Testis (tissue), 3 donors: Measurements from ENCODE around the gene CLTRN. TPM values are rescaled to one million over a fixed set of nuclear protein-coding genes. Genes with fewer than 3 reads are reported as not detected.

ENCODE experiments used
- DNase-seq: peaks from one replicate; pipeline ENCODE4 v3.0.0-alpha.2; 2019
- H3K27ac ChIP-seq, 2 donors: fragments of 200-600 bp; sonication (generic); one replicate each; pipeline ENCODE4 v1.5.1; 2019
- H3K27me3 ChIP-seq: fragments of 200-600 bp; sonication (generic); one replicate; pipeline ENCODE4 v1.5.1; 2019
- H3K36me3 ChIP-seq: fragments of 200-600 bp; sonication (generic); one replicate; pipeline ENCODE4 v1.5.1; 2017; ENCODE audit warnings: low read depth; ENCODE audit errors: missing control alignments
- H3K4me1 ChIP-seq: fragments of 200-600 bp; sonication (generic); one replicate; pipeline ENCODE4 v1.5.1; 2019
- H3K4me3 ChIP-seq, 2 donors: fragments of 200-600 bp; sonication (generic); one replicate each; pipeline ENCODE4 v1.5.1; 2017 to 2019
- H3K9me3 ChIP-seq: fragments of 200-600 bp; sonication (generic); one replicate; pipeline ENCODE4 v1.5.1; 2017
- POLR2A ChIP-seq: fragments of 450-650 bp; IDR thresholded peaks from one replicate; pipeline ENCODE4 v1.6.1; 2017; ENCODE audit warnings: antibody characterized with exemption, mild to moderate bottlenecking, moderate library complexity
- WGBS, 2 donors: methylation state at CpG; one replicate each; pipeline ENCODE4 v1.1.5; 2018; 5-methylcytosine and 5-hydroxymethylcytosine counted together
- intact Hi-C: fragments of 100-400 bp; cut with DNase I; formaldehyde crosslinking; loops from one replicate; pipeline ENCODE4 v1.15.1; 2023; ENCODE audit warnings: low total_unique reads
- polyA plus RNA-seq: library from polyadenylated mRNA; stranded (reverse); fragments of 350-450 nt; fragmentation: Illumina TruSeq; extraction: RNeasy Lipid Tissue Mini Kit (QIAGEN cat#74804); gene quantifications from one replicate; pipeline ENCODE4 v1.2.3, GENCODE V29; 2014; ENCODE audit warnings: low read depth, low replicate concordance; ENCODE audit not compliant: insufficient read depth
- total RNA-seq, 2 donors: library from RNA; depleted of rRNA; stranded (reverse); fragments of >200 nt; gene quantifications; one replicate each; pipeline ENCODE4 v1.2.3, GENCODE V29; 2016
- TF ChIP-seq, protein P1 (sequence below), 3 experiments: fragments of 450-650 bp in 2 of 3; fragments of 200-600 bp in 1 of 3; sonication (generic) in 1 of 3; IDR thresholded peaks; one replicate each; pipeline ENCODE4 v1.5.1; 2016 to 2019; ENCODE audit warnings: antibody characterized with exemption in 3 of 3, mild to moderate bottlenecking in 2 of 3, moderate library complexity in 1 of 3

CLTRN gene
- total and polyA plus RNA-seq, 3 donors from 2014 or later: 1.6 to 2.3 (median 1.9) TPM

DNA sequence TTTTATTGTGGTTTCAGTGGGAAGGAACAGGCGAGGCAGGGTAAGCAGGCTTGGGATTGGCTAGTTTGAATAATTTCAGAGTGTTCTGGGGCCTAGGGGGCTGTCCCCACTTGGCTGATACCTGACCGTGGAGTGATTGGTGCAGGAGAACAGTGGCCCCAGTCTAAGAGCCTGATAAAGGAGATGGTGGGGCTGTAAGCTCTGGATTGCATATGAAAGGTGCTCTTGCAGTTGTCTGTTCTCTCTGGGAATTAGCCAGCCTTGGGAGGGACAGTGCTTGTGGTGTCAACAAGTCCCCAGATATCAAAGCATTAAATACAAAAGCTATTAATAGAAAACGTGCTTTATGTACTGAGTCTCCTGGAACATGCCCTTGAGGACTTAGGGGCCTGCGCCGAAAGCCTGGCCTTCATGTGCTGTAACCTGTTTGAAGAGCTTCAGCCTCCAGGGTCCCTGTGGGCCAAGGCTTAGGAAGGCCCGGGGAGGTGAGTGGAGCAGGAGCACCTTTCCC lies 30.4 kb upstream of the CLTRN start:
- 59 to 88% methylated on average over 5 to 6 of the region's 6 CpGs for WGBS, 2 donors
- Histone ChIP-seq H3K27me3 (no peaks in the 10 kb centered on the region), H3K4me1 (no peaks in the 10 kb centered on the region), H3K9me3 (no peaks in the 10 kb centered on the region), H3K4me3 (no peak overlapping the region), H3K27ac (no peak overlapping the region), H3K36me3 (no peaks in the 10 kb centered on the region)
- intact Hi-C loops: no loop called here
- DNase-seq: no peak
- no peak for TF ChIP-seq POLR2A
- TF ChIP-seq, protein P1, sequence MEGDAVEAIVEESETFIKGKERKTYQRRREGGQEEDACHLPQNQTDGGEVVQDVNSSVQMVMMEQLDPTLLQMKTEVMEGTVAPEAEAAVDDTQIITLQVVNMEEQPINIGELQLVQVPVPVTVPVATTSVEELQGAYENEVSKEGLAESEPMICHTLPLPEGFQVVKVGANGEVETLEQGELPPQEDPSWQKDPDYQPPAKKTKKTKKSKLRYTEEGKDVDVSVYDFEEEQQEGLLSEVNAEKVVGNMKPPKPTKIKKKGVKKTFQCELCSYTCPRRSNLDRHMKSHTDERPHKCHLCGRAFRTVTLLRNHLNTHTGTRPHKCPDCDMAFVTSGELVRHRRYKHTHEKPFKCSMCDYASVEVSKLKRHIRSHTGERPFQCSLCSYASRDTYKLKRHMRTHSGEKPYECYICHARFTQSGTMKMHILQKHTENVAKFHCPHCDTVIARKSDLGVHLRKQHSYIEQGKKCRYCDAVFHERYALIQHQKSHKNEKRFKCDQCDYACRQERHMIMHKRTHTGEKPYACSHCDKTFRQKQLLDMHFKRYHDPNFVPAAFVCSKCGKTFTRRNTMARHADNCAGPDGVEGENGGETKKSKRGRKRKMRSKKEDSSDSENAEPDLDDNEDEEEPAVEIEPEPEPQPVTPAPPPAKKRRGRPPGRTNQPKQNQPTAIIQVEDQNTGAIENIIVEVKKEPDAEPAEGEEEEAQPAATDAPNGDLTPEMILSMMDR (IDR thresholded peaks at IDR 0.05): no peak

- Histone ChIP-seq H3K36me3 (no peaks in the 10 kb centered on the region), H3K4me1 (no peaks in the 10 kb centered on the region), H3K27me3 (no peaks in the 10 kb centered on the region), H3K27ac (no peak overlapping the region), H3K4me3 (no peak overlapping the region), H3K9me3 (no peaks in the 10 kb centered on the region)
- DNase-seq: peak; percentile 70
- TF ChIP-seq, protein P1 (IDR thresholded peaks at IDR 0.05): peak in 2 of 3 experiments; percentile 37 to 45
- no peak for TF ChIP-seq POLR2A
- intact Hi-C loops: no loop called here
- 52 to 54% methylated on average over 6 of the region's 6 CpGs for WGBS, 2 donors
Measured at GRCh38 chrX:15686818-15687685, 22.4 kb upstream of the CLTRN start.

GRCh38 chrX:15683193-15683592 lies 18.6 kb upstream of the CLTRN start:
- intact Hi-C loops: no loop called here
- no peak overlapping the region for H3K27ac ChIP-seq
- no peaks in the 10 kb centered on the region for H3K36me3 ChIP-seq
- DNase-seq: no peak
- H3K27me3 ChIP-seq: no peaks in the 10 kb centered on the region
- H3K4me1 ChIP-seq: no peaks in the 10 kb centered on the region
- 61 to 75% methylated on average over 6 of the region's 6 CpGs for WGBS, 2 donors
- TF ChIP-seq, protein P1 (IDR thresholded peaks at IDR 0.05): no peak
- no peak for TF ChIP-seq POLR2A
- H3K4me3 ChIP-seq: no peak overlapping the region
- no peaks in the 10 kb centered on the region for H3K9me3 ChIP-seq

DNA sequence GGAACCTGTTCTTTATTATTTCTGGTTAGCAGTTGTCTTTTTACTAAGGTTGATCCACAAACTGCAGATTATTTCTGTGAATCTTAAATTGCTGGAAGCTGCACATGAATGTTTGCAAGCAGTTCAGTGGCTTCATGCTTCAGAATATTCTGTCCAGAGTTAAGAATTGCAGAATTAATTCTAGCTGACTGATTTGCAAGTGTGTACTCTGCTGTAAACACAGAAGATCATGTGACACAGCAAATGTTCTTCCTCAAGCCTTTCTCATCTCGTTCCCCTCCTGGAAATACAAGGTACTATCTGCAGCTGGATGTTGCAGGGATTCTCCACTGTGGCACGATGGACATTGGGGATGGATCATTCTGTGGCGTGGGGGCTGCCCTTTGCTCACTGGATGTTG lies 16.8 kb upstream of the CLTRN start:
- 48 to 53% methylated on average over 3 of the region's 3 CpGs for WGBS, 2 donors
- Histone ChIP-seq H3K36me3 (no peaks in the 10 kb centered on the region), H3K9me3 (no peaks in the 10 kb centered on the region), H3K4me1 (no peaks in the 10 kb centered on the region), H3K27ac (no peak overlapping the region), H3K4me3 (no peak overlapping the region), H3K27me3 (no peaks in the 10 kb centered on the region)
- no peak for TF ChIP-seq POLR2A
- TF ChIP-seq, protein P1 (IDR thresholded peaks at IDR 0.05): no peak
- no peak for DNase-seq
- intact Hi-C loops: no loop called here
